Measurements from ENCODE around the gene ABLIM2.

ABLIM2 gene

DNA sequence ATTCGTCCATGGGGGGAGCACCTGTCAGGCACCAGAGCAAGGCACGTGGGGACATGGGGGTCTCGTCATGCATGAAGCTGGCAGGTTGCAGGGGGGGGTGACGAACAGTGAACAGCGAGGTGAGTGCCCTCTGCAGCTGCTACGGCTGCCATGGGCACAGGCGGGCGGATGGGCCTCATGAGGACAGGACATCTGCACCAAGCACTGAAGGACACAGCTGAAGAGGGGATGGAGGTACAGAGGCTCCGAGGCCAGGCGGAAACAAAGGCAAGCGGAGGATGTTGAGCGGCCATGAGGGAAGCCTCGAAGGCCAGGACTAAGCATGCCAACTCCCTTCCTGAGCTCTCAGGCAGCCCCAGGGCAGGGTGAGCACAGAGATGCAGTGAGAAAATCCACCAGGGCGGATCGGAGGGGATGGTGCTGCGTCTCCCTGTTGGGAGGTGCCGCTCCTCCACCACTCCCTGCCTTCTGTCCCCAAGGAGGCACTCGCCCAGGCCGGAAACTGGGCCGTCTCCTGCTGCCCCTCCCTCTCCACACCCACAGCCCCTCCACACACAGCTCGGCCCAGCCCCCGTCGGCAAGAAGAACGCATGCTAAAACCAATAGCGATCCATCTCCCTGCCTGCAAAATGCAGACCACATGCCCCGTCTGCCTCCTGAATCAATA lies 24.6 kb downstream of the ABLIM2 start:
- DNase-seq: no peak

DNA sequence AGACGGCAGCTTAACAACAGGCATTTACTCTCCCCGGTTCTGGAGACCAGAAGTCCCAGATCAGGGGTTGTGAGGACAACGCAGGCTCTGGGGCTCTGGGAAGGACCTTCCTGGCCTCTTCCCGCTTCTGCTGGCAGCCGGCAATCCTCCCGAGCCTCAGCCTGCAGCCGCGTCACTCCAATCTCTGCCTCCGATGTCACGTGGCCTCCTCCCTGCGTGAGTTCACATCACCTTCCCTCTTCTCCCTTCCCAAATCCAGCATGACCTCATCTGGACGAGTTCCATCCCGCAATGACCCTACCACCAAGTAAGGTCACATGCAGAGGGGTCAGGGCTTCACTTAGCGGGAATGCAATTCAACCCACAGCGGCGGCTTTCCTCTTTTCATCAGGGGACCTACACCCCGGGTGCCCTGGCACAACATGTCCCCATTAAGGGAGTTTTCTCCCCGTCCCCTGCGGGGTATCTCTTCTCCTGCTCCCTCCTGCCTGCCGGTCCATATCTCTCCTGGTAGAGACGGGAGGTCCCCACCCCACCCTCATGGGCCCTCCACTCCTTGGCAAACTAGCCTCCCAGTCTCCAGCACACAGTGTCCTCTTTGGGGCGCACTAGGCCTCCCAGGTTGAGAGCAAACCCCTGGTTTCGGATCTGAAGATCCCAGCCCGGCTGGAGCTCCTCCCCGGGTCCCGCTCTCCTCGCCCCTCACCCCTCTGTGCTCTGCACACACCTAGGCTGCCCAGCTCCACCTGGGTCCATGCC lies 25.5 kb downstream of the ABLIM2 start:
- no peak for DNase-seq

DNA sequence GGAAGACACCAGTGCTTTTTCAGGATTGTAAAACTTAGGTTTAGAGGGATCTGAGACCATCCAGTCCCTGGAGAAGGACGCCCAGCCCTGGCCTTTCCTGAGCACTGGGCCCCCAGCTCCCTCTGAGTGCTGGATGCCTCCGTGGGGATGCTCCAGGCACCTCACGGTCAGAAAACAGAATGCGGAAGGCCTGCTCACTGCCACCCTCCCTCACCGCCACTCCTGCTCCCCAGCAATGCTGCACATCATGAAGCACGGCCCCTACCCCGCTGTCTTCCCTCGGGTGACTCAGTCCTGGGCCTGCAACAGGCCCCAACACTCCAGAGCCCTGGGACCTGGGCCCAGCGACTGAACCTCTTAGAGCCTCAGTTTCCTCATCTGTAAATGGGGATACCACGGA lies 26.2 kb downstream of the ABLIM2 start:
- no peak for DNase-seq

DNA sequence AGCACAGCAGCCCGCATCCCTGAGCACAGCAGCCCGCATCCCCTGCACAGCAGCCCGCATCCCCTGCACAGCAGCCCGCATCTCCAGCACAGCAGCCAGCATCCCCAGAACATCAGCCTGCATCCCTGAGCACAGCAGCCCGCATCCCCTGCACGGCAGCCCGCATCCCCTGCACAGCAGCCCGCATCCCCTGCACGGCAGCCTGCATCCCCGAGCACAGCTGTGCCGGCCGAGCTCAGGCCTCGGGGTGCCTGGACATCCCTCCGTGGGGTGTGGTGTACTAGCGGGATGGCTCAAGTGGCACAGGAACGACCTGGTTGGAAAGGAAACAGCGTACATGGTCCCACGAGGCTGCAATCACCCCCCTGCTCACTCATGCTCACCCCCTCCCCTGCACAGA lies 26.8 kb downstream of the ABLIM2 start:
- no peak for DNase-seq

DNA sequence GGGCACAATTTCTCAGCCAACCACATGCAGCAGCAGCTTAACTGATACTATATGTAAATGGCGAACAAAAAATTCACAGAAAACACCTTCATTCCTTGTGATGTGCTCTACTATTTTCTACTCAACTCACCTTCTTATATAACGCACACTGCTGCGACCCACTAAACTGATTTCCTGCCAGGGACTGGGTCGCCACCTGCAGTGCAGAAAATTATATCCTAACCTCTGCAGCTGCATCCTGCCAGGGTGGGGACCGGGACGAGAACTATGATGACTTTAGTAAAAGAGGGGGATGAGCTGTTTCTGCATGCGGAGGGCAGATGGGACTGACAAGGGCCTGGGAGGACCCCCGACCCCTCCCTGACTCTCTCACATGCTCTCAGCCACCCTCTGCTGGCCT lies 27.4 kb downstream of the ABLIM2 start:
- no peak for DNase-seq

DNA sequence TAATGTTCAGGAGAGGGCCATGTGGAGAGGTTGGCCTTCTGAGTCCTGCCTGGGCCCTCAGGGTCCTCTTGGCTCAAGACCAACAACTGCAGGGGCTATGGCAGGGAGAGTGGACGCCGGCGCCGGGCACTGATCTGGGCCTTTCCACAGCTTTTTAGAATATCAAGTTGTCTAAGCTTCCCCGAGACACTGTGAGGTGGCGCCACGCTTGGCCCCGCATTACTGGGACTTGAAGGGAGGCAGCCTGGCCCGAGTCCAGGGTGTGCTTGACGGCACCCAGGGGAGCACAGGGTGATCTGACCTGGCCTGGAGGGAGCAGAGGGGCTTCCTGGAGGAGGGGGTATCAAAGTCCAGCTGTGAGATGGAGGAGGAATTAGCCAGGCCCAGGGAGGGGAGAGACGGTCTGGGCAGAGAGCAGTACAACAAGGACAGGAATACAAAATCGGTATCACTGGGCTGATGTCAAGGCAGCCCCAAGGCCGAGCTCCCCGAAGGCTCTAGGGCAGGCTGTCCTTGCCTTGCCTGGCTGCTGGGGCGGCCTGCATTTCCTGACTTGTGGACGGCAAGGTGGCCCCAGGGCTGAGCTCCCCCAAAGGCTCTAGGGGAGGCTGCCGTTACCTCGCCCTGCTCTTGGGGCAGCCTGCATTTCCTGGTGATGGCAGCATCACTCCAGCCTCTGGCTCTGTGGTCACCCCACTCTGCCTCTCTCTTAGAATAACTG lies 28.1 kb downstream of the ABLIM2 start:
- no peak for DNase-seq

DNA sequence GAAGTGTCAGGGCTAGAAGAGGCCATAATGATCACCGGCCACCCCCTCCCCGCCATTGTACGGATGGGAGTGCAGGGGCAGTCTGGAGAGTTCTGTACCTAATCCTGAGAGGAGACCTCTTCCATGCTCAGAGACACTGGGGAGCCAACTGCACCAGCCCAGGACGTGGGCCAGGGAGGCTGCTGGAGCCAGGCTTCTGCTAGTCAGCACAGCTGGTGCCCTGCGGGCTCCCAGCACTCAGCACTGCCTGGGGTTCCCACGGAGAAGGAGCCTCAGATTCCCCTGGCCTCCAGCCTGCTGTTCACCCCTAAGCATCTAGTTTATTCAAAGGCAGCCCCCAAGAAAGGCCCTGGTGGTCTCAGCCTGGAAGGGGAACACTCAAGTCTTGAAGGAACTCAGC lies 28.8 kb downstream of the ABLIM2 start:
- DNase-seq: no peak

DNA sequence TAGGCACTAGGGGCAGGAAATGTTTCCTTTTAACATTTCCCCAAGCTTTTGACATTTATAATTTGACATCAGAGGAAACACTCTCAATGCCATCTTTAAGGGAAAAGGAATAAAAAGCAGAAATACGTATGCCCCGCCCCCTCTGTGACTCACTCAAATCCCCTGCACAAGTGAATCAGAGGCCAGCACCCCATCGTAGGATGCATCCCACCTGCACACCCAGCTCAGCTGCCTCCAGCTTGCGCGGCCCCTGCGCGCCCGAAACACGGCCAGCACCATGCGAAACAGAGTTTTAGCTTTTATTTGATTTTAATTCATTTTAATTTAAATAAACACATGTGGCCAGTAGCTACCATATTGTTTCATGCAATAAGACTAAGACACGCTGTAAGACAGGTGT lies 29.5 kb downstream of the ABLIM2 start:
- no peak for DNase-seq

DNA sequence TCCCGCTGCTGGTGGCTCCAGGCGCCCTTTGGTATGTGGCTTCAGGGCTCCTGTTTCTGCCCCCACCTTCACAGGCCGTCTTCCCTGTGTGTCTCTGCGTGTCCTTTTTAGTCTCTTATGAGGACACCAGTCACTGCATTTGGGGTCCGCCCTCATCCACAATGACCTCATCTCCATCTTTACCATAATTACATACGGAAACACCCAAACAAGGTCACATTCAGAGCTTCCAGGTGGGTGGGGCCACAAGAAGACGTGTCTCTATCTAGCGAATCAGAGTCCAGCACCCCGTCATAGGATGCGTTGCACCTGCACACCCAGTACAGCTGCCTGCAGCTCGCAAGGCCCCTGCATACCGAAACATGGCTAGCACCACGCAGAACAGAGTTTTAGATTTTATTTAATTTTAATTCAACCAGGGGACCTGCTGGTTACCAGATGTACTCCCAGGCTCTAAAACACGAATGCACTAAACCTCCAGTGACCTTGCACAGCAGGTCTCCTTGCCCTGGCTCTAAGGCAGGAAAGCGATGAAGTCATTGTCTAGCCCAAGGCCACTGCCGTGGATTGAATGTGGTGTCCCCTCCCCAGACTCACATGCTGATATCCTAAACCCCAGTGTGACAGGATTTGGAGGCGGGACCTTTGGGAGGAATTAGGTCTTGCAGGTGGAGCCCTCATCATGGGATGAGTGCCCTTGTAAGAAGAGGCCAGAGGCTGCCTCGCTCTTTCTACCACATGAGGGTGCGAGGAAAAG lies 30.3 kb downstream of the ABLIM2 start:
- DNase-seq: no peak

DNA sequence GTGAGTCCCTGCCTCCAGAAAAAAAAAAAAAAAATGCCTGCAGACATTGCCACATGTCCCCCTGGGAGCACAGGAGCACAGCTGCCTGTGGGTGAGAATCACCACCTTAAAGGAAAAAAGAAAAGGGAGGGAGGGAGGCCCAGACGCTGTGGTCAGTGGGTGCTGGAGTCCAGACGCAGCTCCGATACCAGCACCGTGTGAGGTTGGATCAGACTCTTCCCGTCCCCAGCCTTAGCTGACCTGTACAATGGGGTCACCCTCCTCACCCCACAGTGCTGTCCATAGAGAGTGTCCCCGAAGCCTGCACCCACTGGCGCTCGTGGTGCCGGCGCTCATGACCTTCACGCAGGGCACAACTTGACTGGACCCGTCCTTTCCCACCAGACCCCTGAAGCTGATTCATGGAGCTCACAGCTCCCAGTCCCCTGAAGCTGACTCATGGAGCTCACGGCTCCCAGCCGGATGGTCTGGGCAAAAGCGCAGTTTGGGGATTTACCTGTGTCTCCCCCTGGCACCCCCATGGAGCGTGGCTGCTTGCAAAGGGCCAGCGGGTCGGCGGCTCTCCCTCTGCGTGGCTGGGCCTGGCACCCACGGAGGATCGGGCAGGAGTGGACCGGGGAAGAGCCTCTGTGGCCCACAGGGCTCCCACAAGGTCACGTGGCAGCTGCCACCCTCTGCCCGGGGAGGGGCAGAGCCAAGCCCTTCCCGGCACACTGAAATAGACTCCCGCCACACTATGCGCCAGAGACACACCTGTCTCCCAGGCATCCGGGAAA lies 31.4 kb downstream of the ABLIM2 start:
- no peak for DNase-seq

DNA sequence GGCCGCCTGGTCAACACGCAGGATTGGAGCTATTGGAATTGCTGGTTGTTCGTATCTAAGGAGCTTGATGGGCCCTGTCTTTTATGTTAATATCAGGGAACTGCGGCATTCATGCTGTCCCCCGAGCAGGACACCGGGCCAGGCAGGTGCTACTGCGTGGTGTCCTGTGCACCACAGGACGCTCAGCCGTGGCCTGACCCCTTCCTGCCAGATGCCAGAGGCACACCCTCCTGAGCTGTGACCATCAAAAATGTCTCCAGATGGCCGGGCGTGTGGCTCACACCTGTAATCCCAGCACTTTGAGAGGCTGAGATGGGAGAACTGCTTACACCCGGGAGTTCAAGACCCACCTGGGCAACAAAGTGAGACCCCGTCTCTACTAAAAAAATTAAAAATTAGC lies 32.1 kb downstream of the ABLIM2 start:
- DNase-seq: no peak

DNA sequence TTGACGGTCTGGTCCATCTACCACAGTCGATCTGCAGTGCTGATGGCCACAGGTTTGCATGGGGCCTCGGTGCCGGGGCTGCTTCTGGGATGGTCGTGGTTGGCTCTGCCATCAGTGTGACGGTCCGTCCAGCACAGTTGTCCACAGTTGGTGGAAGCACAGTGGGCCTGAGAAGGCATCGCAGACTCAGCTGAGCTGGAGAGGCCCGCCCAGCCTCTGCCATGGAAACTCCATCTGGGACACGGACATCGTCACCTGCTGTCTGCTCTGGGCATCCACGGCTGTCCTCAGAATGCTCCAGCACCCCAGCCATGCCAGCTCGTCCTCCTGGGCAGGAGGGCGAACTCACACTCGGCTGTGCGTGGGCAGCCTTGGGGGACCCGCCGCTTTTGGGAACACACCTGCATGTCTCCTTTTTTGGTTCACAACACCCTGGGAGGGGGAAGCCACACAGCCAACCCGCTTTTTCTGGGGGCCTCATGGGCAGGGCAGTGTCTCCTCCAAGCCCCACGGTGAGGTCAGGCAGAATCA lies 33.0 kb downstream of the ABLIM2 start:
- DNase-seq: no peak

DNA sequence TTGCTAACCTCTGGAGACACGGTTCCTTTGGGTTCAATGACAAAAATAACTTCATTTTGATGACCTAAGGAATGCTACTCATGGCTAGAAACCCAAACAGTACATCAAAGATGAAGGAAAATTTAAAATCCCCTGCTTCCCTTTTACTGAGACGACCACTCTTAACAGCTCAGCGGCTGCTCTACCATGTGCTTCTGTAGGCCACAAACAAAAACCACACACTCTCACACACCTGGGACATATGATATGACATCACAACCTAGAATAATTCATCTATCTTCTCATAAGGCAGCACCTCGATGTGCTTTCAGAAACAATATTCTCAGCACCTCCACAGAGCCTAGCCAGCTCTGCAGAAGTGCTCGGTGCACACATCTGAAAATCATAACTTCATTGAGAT lies 34.7 kb downstream of the ABLIM2 start:
- no peak for DNase-seq

DNA sequence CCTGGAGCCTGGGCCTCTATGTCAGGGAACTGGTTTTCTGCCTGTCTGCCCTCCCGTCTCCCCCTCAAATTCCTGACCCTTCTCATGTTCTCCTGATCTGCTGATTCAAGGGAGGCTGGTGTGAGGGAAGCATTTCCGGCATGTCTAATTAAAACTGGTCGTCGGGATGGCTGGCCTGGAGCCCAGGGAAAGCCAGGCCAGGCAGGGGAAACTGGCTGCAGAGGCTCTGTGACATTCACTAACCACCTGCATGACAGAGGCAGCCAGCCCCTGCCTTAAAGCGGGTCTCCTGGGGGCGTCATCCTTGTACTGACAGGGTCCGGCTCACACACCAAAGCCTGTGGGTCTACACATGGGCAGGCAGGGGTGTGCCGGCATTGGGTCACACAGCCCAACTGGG lies 35.2 kb downstream of the ABLIM2 start:
- DNase-seq: no peak

DNA sequence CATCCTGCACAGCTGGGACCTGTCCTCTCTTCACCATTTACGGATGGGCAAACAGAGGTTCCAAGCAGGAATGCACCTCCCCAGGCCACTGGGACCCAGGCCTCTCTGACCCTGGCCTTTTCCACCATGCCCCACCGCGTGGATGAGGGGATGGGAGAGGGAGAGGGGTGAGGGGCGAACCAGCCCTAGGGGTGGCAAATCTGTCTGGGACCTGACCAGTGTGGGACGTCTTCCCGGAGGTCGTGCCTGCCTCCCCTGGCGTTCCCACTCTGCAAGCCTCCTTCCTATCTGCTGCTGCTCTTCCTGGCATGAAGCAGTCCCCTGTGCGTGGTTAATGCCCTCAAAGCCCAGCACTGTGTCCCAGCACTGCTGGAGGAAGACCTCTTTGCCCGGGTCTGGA lies 35.9 kb downstream of the ABLIM2 start:
- DNase-seq: no peak

DNA sequence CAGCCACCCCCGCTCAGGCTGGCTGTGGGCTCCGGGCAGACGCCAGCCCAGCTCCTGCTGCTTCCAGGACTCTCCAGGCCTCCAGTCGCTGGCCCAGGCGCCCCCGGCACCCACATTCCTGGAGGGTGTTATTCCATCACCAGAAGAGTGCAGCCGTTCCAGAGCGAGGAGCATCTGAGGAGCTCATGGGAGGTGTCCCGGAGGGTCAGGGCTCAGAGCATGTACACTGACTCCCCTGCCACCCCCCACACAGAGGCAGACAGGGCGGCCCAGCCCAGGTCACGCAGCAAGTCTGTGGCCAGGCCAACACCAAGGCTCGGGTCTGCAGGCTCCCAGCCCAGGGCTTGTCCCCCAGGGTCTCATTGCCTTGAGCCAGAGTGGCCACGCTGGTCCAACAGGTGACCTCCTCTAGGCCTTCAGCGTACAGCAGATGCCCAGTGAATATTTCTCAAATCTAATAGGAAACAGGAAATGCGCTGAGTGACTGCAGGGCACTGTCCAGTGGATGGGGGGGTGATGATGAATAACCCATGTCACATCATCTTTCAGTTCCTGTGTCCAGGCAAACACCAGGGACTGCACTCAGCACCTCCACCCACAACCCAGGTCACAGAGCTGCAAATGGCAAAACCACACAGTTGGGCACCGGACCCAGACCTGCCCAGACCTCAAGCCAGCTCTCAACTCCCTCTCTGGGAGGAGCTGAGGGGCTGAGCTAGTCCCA lies 37.2 kb downstream of the ABLIM2 start:
- DNase-seq: no peak

DNA sequence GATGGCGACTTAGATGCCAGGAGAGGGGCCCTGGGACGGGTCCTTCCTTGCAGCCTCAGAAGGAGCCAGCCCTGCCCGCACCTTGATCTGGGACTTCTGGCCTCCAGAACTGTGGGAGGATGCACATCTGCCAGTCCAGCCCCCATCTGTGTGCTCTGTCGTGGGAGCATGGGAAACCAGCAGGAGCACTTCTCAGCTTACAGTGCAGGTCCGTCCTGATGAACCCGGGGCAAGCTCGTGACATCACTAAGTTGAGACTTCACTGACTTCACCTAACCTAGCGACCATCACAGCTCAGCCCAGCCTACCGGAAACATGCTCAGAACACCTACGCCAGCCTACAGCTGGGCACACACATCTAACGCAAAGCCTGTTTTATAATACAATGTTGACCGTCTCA lies 38.1 kb downstream of the ABLIM2 start:
- no peak for DNase-seq

DNA sequence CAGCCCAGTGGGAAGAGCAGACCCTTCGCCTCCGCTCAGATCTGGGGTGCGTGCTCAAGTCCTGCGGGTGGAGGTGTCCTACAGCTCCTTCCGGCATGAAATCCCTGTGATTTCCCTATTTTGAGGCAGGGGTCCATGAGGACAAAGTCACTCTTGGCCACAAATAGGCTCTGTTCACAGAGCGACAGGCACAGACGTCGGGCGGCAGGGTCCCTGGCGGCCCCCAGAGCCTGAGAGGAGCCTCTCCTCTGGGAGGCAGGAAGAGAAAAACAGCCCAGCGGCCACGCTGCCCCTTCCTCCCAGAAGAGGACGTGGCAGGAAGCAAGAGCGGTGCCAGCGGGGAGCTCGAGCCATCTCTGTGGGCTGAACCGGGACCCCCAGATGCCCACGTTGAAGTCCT lies 38.7 kb downstream of the ABLIM2 start:
- no peak for DNase-seq

DNA sequence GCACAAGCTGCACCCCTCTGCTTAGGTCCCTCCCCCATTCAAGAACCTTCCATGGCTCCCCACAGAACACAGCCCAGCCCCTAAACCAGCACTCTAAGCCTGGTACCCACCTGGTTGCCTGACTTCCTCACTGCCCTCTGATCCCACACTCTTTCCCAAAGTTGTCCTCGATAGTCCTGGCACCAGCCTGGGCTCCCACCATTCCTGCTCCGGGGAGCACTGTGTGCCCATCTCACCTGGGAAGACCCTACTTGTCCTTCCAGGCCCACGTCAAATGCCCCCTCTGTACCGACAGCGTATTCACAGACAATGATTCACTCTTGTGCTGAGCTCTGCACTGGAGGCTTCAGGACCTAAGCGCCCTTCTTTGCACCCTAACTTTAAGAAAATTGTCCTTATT lies 40.1 kb downstream of the ABLIM2 start:
- no peak for DNase-seq

DNA sequence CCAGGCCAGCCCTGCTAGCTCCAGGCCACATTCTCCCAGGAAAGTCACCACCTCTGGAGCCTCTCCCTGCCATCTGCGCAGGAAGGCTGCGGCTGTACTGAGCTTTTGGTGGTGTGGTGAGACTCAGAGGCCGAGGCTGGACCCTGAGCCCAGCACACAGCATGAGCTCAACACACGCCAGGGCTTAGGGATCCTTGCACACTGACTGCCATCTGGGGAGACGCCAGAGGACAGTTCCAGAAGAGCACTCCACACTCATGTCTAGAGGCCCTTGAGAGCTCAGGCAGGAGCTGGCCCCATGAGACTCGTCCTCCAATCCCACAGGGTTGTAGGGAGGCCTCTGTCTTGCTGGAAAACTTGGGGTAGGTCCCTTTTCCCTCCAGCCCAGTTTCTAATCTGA lies 40.6 kb downstream of the ABLIM2 start:
- DNase-seq: no peak

DNA sequence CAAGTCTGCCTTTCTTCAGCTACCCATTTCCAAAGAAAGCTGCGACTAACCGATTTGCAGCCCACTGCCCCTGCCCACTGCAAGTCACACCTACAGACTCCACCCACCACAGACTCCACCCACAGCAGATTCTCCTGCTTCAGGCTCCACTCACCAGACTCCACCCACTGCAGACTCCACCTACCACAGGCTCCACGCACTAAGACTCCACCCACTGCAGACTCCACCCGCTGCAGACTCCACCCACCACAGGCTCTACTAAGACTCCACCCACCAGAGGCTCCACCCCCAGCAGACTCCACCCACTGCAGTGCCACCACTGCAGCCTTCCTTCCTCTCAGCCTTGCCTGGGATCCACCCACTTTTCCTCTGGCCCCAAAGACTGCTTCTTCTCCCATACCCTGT lies 41.3 kb downstream of the ABLIM2 start:
- DNase-seq: no peak

DNA sequence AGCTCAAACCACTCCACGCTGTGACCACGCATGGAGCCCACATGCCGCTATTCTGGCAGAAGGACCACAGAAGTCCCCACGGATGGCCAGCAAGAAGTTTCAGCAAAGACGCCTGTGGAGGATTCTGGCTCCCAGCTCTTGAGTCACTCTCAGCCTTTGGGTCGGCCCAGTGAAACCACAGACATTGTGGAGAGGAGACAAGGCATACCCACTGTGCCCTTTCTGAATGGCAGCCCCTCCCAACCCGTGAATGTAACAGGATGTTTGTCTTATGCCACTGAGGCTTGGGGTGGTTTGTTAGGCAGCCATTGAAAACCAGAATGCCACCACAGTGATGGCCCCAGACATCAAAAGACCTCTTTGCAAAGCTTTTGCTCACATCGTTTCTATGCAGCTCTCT lies 42.7 kb downstream of the ABLIM2 start:
- DNase-seq: no peak

Data from NCI-H1694 treated with DMSO at 0.1 percent for 48 hours (cell line).